Fibroblast of lung (primary cell): ENCODE measurements around the gene RPGR. TPM values are rescaled to one million over a fixed set of nuclear protein-coding genes. Genes with fewer than 3 reads are reported as not detected.

ENCODE experiments used
- DNase-seq, 2 donors: peaks; one replicate each; pipeline versions ENCODE4 v3.0.0 to v3.0.0-alpha.2; 2010; ENCODE audit warnings: low read depth in 2 of 2
- H2AFZ ChIP-seq: 2 replicates; pipeline ENCODE4 v1.5.1; 2012; ENCODE audit warnings: low read length, control low read depth, inconsistent platforms
- H3K27ac ChIP-seq: 2 replicates; pipeline ENCODE4 v1.5.1; 2011; ENCODE audit warnings: low read length, control low read depth; ENCODE audit not compliant: insufficient read depth
- H3K27me3 ChIP-seq: 2 replicates; pipeline ENCODE4 v1.5.1; 2011; ENCODE audit warnings: mild to moderate bottlenecking, low read length; ENCODE audit not compliant: control insufficient read depth, insufficient read depth
- H3K36me3 ChIP-seq: 2 replicates; pipeline ENCODE4 v1.5.1; 2011; ENCODE audit warnings: low read length; ENCODE audit not compliant: control insufficient read depth, insufficient read depth
- H3K4me1 ChIP-seq: 2 replicates; pipeline ENCODE4 v1.5.1; 2011; ENCODE audit warnings: low read length; ENCODE audit not compliant: control insufficient read depth, insufficient read depth; ENCODE audit errors: extremely low read depth
- H3K4me2 ChIP-seq: 2 replicates; pipeline ENCODE4 v1.5.1; 2011; ENCODE audit warnings: low read length, control low read depth; ENCODE audit not compliant: insufficient read depth; ENCODE audit errors: extremely low read depth
- H3K4me3 ChIP-seq, 4 experiments: fragments of 200-600 bp in 1 of 4; sonication (generic) in 1 of 4; replicated peaks in 1 of 4; 2 replicates each; pipeline ENCODE4 v1.5.1; 2011 to 2016; ENCODE audit warnings: low read length in 4 of 4, low read depth in 3 of 4, mild to moderate bottlenecking in 3 of 4, control low read depth in 2 of 4, inconsistent platforms in 1 of 4, mixed read lengths in 1 of 4; ENCODE audit not compliant: insufficient read depth in 1 of 4; ENCODE audit errors: control extremely low read depth in 1 of 4
- H3K79me2 ChIP-seq: 2 replicates; pipeline ENCODE4 v1.5.1; 2012; ENCODE audit warnings: mild to moderate bottlenecking, low read length, inconsistent platforms; ENCODE audit not compliant: control insufficient read depth, insufficient read depth
- H3K9ac ChIP-seq: 2 replicates; pipeline ENCODE4 v1.5.1; 2011; ENCODE audit warnings: mild to moderate bottlenecking, low read length, control low read depth; ENCODE audit not compliant: insufficient read depth
- H3K9me3 ChIP-seq: 2 replicates; pipeline ENCODE4 v1.5.1; 2012; ENCODE audit warnings: low read depth, low read length; ENCODE audit not compliant: control insufficient read depth, insufficient read depth
- H4K20me1 ChIP-seq: 2 replicates; pipeline ENCODE4 v1.5.1; 2011; ENCODE audit warnings: low read length; ENCODE audit not compliant: control insufficient read depth, insufficient read depth; ENCODE audit errors: extremely low read depth
- CTCF ChIP-seq, 2 donors: IDR thresholded peaks in 1 of 2; conservative IDR thresholded peaks in 1 of 2; 1 replicate in 1 of 2; 2 replicates in 1 of 2; pipeline ENCODE4 v1.5.1; 2011 to 2012; ENCODE audit warnings: low read length in 2 of 2, control low read depth in 1 of 2, inconsistent platforms in 1 of 2, low read depth in 1 of 2, mild to moderate bottlenecking in 1 of 2
- EZH2 ChIP-seq: IDR thresholded peaks from 2 replicates; pipeline ENCODE4 v1.5.1; 2012; ENCODE audit warnings: low read length, control low read depth, mild to moderate bottlenecking; ENCODE audit errors: missing control alignments
- polyA plus RNA-seq, 2 donors: library from polyadenylated mRNA; depleted of rRNA in 1 of 2; stranded (reverse) in 1 of 2; unstranded in 1 of 2; fragments of >200 nt; gene quantifications; 2 replicates each; pipeline ENCODE4 v1.2.1, GENCODE V29; 2011 to 2012; ENCODE audit warnings: missing spikeins in 1 of 2
- total RNA-seq: library from RNA; depleted of rRNA; stranded (reverse); fragments of >200 nt; gene quantifications from 2 replicates; pipeline ENCODE4 v1.2.1, GENCODE V29; 2014

The RPGR gene
- total and polyA plus RNA-seq, 2 donors (not counting 1 experiment from before 2014, with no cell fraction given) = 1.9 to 5.3 TPM

DNA sequence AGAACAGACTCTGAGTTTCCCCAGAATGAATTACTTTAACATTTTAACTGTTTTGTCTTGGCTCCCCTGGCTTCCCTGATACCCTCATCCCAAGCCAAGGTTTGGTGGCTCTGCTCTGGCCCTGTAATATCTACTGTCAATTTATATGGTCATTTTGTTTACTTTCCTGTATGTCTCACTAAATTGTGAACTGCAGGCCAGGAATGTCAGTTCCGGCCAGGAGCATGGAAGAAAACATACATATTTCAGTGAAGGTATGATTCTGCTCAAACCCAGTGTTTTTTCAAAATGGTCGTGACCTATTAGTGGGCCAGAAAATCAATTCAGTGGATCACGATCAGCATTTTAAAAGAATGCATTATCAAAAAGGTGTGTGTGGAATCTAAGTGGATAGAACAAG, 1.2 kb downstream of the RPGR start:
- H3K9ac ChIP-seq = no peak overlapping the region
- TF ChIP-seq CTCF (conservative IDR thresholded peaks at IDR 0.05 in 1 of 2, IDR thresholded peaks at IDR 0.05 in 1 of 2; ENCODE audit: low read depth in 1 of 2, low read length in 2 of 2) (no peak), EZH2 (no peak)
- H3K9me3 ChIP-seq = no peaks in the 10 kb centered on the region
- no peak overlapping the region for H2AFZ ChIP-seq
- peak overlapping the region; percentile 89 for H3K27ac ChIP-seq
- H3K4me1 ChIP-seq = no peaks in the 10 kb centered on the region
- no peaks in the 10 kb centered on the region for H3K36me3 ChIP-seq
- no peaks in the 10 kb centered on the region for H3K79me2 ChIP-seq
- no peak for DNase-seq
- H3K4me3 ChIP-seq = peak overlapping the region; percentile 62 to 70 (median 66)
- no peaks in the 10 kb centered on the region for H3K27me3 ChIP-seq
- H4K20me1 ChIP-seq = no peaks in the 10 kb centered on the region
- H3K4me2 ChIP-seq = peak overlapping the region; percentile 49

DNA sequence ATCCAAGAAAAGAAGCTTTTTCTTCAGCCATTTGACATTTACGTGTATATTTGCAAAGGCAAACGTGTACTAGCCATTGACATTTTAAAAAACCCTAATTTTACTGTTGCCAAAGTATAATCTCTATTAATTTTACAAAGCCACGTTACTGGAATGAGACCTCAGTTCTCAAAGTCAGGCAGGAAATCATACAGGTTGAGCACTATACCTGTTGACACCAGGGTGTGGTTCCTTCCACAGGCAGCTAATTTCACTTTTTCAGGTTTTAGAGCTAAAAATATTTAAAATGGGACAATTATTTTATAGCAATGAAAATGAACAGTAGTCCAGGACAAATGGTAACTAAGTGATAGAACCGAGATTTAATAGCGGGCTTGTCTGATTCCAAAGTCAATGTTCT, 6.5 kb downstream of the RPGR start:
- Histone ChIP-seq H4K20me1 (no peaks in the 10 kb centered on the region), H3K9ac (no peak overlapping the region), H3K27ac (no peak overlapping the region), H2AFZ (no peak overlapping the region), H3K79me2 (no peaks in the 10 kb centered on the region), H3K4me3 (no peak overlapping the region), H3K27me3 (no peaks in the 10 kb centered on the region), H3K36me3 (no peaks in the 10 kb centered on the region), H3K9me3 (no peaks in the 10 kb centered on the region), H3K4me2 (no peak overlapping the region), H3K4me1 (no peaks in the 10 kb centered on the region)
- DNase-seq = no peak
- TF ChIP-seq CTCF (conservative IDR thresholded peaks at IDR 0.05 in 1 of 2, IDR thresholded peaks at IDR 0.05 in 1 of 2; ENCODE audit: low read depth in 1 of 2, low read length in 2 of 2) (no peak), EZH2 (no peak)

DNA sequence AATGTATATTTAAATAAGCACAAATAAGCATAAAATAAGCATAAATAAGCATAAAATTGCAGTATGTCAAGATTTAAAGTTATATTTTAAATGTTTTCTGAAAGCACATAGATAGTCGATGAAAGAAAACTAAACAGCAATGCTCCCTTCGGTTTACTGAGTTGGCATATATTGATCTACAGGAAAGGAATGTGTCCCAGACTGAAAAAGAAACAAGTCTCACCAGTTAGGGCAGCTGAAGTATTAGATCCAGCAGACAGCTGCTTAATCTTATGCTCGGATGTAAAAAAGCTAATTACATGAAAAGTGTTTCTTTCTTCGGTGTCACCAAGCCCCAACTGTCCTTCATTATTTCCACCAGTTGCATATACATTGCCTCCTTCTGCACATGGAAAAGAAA, 8.7 kb downstream of the RPGR start:
- no peak overlapping the region for H3K4me3 ChIP-seq
- no peaks in the 10 kb centered on the region for H3K36me3 ChIP-seq
- no peak overlapping the region for H3K27ac ChIP-seq
- no peak overlapping the region for H3K4me2 ChIP-seq
- DNase-seq = no peak
- H2AFZ ChIP-seq = no peak overlapping the region
- TF ChIP-seq EZH2 (no peak), CTCF (conservative IDR thresholded peaks at IDR 0.05 in 1 of 2, IDR thresholded peaks at IDR 0.05 in 1 of 2; ENCODE audit: low read depth in 1 of 2, low read length in 2 of 2) (no peak)
- H3K9ac ChIP-seq = no peak overlapping the region
- no peaks in the 10 kb centered on the region for H4K20me1 ChIP-seq
- no peaks in the 10 kb centered on the region for H3K4me1 ChIP-seq
- no peaks in the 10 kb centered on the region for H3K9me3 ChIP-seq
- H3K27me3 ChIP-seq = no peaks in the 10 kb centered on the region
- no peaks in the 10 kb centered on the region for H3K79me2 ChIP-seq
